ENCODE data around the gene CCDC136. TPM values are rescaled to one million over a fixed set of nuclear protein-coding genes. Genes with fewer than 3 reads are reported as not detected.

Gene CCDC136
- total RNA-seq: 10 to 100 TPM in 2 of 4 donors, 1 to 10 TPM in 1, under 1 TPM in 1; 0.35 to 35.5 (median 6.1) TPM

DNA sequence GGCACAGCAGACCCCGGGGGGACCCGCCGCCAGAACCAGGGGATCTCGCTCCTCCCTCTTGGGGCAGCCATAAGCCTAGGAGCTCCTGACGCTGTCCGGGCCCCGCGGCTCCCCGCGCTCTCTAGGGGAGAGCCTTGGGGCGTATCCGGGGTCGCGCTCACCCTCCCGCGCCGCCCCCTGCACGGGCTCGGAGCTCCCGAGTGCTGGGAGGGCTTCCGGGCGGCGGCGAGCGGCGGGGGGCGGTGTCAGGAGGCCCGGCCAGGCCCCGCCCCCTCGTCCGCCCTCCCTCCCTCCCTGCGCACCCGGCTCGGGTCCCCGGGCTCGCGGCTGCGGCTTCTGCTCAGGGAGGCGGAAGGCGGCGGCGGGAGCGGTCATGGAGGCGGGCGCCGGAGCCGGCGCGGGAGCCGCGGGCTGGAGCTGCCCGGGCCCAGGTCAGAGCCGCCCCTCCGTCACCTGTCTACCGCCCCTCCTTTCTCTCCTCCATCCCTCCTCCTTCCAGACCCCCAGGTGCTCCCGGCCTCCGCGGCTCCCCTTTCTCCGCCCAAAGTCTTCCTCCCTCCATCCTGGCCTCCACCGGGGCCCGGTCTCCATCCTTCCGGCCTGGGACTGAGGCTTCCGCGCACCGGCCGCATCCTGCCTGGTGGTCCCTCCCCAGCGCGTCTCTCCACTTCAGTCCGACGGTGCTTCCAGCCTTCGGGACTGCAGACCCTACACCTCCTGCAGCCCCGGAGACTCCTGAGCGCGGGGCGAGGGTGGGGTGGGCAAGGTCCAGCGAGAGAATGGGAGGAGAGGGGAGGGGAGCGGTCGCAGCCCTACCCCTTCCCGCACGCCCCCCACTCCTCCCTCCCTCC is at the start of gene CCDC136:
Gene CCDC136, plus strand, starts transcription at position 848 of the 851 bp plus-strand sequence. CDS start 444 bp downstream, outside the sequence.
- H3K9me3 ChIP-seq: no peaks in the 10 kb centered on the region
- H3K36me3 ChIP-seq: no peaks in the 10 kb centered on the region
- H3K4me1 ChIP-seq: peaks cover 0 to 22% (median 6%) of the 10 kb centered on the region in 4 donors
- peak within 1 kb of the TSS; percentile 13 to 75 (median 62) for H3K27ac ChIP-seq
- peak; percentile 78 to 90 (median 84) for DNase-seq
- H3K27me3 ChIP-seq: no peaks in the 10 kb centered on the region
- peak within 1 kb of the TSS; percentile 80 to 90 (median 83) for H3K4me3 ChIP-seq
- TF ChIP-seq, protein P1, sequence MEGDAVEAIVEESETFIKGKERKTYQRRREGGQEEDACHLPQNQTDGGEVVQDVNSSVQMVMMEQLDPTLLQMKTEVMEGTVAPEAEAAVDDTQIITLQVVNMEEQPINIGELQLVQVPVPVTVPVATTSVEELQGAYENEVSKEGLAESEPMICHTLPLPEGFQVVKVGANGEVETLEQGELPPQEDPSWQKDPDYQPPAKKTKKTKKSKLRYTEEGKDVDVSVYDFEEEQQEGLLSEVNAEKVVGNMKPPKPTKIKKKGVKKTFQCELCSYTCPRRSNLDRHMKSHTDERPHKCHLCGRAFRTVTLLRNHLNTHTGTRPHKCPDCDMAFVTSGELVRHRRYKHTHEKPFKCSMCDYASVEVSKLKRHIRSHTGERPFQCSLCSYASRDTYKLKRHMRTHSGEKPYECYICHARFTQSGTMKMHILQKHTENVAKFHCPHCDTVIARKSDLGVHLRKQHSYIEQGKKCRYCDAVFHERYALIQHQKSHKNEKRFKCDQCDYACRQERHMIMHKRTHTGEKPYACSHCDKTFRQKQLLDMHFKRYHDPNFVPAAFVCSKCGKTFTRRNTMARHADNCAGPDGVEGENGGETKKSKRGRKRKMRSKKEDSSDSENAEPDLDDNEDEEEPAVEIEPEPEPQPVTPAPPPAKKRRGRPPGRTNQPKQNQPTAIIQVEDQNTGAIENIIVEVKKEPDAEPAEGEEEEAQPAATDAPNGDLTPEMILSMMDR (IDR thresholded peaks at IDR 0.05): no peak
- TF ChIP-seq POLR2A (IDR thresholded peaks at IDR 0.05): no peak

DNA sequence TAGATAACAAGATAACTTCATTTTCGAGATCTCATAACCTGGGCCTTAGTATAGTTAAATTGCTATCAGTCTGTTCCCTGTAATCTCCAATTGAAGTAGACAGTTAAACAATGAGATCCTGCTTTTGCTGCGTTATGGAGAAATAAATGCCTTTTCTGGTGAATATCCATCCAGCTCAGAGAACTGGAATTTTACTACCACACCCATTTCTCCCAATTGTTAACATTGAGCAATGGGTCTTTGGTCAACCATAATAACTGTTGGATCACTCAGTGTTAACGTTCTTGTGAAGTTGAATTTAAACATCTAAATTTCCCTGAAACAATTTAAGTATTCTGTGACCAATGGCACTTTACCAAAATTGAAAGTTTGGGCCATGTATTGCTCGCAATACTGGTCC is 49.6 kb upstream of the CCDC136 start:
- Histone ChIP-seq H3K4me3 (no peak overlapping the region), H3K27ac (no peak overlapping the region), H3K4me1 (peaks cover 0 to 29% (median 0%) of the 10 kb centered on the region in 4 donors), H3K27me3 (no peaks in the 10 kb centered on the region), H3K9me3 (no peaks in the 10 kb centered on the region), H3K36me3 (no peaks in the 10 kb centered on the region)
- TF ChIP-seq, protein P1 (IDR thresholded peaks at IDR 0.05): no peak
- DNase-seq: no peak

DNA sequence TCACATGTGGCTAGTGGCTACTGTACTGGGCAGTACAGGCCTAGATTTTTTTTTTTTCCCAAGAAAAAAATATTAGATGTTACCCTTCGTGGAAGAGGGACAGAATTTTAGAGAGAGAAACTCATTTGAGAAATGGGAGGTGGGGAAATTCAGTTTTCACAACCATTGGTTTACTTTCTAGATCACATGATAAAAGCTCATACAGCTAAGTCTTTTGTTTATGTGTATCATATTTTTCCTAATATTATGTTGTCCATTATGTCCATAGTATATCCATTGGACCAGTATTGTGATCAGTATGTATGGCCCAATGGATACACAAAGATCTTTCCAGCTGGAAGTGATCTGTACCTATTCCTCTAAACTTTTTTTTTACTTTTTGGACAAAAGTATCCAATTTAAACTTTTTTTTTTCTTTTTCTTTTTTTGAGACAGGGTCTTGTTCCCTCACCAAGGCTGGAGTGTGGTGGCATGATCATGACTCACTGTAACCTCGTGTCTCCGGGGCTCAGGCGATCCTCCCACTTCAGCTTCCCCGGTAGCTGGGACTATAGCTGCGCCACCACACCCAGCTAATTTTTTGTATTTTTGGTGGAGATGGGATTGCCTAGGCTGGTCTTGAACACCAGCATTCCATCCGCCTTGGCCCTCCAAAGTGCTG is 48.5 kb upstream of the CCDC136 start:
- Histone ChIP-seq H3K27ac (no peak overlapping the region), H3K9me3 (no peaks in the 10 kb centered on the region), H3K36me3 (no peaks in the 10 kb centered on the region), H3K4me3 (no peak overlapping the region), H3K27me3 (no peaks in the 10 kb centered on the region), H3K4me1 (peaks cover 0 to 27% (median 0%) of the 10 kb centered on the region in 4 donors)
- no peak for DNase-seq
- TF ChIP-seq, protein P1 (IDR thresholded peaks at IDR 0.05): no peak
- TF ChIP-seq POLR2A (IDR thresholded peaks at IDR 0.05): no peak

DNA sequence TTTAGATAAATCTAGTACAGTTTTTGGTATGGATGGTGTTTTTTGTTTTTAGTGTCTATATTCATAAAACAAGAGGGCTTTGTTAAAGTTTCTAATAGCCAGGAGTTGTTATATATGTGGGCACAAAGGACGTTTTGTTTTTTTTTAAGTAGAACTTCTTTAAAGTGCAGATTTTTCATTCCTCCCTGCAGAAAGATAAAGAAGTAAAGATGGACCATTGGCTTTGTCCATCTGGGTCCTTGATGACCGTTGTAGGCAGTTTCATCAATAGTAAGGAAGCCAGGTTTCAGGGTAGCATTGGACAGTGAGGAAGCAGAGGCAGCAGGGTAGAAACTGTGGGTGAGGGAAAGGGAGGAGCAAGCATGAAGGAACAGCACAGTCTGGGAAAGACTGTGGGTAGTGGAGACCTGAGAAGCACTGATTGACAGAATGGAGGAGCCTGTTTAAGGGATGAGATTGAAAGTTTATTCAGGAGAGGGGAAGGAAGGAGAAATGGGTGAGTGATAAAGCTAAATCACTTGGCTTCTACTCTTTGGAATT is 47.3 kb upstream of the CCDC136 start:
- H3K4me3 ChIP-seq: no peak overlapping the region
- no peaks in the 10 kb centered on the region for H3K27me3 ChIP-seq
- no peak for DNase-seq
- H3K27ac ChIP-seq: no peak overlapping the region
- peaks cover 0 to 23% (median 0%) of the 10 kb centered on the region in 4 donors for H3K4me1 ChIP-seq
- TF ChIP-seq, protein P1 (IDR thresholded peaks at IDR 0.05): no peak
- TF ChIP-seq POLR2A (IDR thresholded peaks at IDR 0.05): no peak
- peaks cover 0 to 11% (median 0%) of the 10 kb centered on the region in 3 donors for H3K36me3 ChIP-seq
- H3K9me3 ChIP-seq: no peaks in the 10 kb centered on the region

DNA sequence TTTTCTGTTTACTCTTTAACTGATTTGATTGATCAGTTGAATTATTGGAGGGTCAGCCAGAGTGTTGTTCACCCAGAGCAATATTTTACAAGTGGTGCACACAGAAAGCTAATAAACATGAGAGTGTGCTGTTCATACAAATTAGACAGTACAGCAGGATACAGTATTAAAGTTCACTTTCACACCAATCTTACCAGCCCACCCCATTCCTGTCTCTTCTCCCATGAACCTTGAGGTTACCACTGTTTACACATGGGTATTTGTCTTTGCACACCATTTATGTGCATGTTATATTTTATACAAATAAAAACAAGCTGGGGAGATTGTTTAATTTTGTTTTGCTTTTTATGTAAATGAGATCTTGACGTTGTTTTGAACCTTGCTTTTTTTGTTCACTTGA is 46.1 kb upstream of the CCDC136 start:
- H3K27ac ChIP-seq: no peak overlapping the region
- H3K4me3 ChIP-seq: no peak overlapping the region
- TF ChIP-seq, protein P1 (IDR thresholded peaks at IDR 0.05): no peak
- no peak for TF ChIP-seq POLR2A (IDR thresholded peaks at IDR 0.05)
- peaks cover 0 to 23% (median 0%) of the 10 kb centered on the region in 3 donors for H3K36me3 ChIP-seq
- peaks cover 0 to 13% (median 0%) of the 10 kb centered on the region in 4 donors for H3K4me1 ChIP-seq
- no peak for DNase-seq
- no peaks in the 10 kb centered on the region for H3K9me3 ChIP-seq
- no peaks in the 10 kb centered on the region for H3K27me3 ChIP-seq
